SH-SY5Y (cell line): ENCODE measurements around the gene CRTC3.

Experiments
- GATA2 ChIP-seq: IDR thresholded peaks from 2 replicates; pipeline ENCODE4 v1.6.1; 2011; ENCODE audit warnings: mild to moderate bottlenecking, low read depth, low read length
- GATA3 ChIP-seq: IDR thresholded peaks from 2 replicates; pipeline ENCODE4 v1.6.1; 2011; ENCODE audit warnings: low read depth, mild to moderate bottlenecking, low read length, moderate library complexity

DNA sequence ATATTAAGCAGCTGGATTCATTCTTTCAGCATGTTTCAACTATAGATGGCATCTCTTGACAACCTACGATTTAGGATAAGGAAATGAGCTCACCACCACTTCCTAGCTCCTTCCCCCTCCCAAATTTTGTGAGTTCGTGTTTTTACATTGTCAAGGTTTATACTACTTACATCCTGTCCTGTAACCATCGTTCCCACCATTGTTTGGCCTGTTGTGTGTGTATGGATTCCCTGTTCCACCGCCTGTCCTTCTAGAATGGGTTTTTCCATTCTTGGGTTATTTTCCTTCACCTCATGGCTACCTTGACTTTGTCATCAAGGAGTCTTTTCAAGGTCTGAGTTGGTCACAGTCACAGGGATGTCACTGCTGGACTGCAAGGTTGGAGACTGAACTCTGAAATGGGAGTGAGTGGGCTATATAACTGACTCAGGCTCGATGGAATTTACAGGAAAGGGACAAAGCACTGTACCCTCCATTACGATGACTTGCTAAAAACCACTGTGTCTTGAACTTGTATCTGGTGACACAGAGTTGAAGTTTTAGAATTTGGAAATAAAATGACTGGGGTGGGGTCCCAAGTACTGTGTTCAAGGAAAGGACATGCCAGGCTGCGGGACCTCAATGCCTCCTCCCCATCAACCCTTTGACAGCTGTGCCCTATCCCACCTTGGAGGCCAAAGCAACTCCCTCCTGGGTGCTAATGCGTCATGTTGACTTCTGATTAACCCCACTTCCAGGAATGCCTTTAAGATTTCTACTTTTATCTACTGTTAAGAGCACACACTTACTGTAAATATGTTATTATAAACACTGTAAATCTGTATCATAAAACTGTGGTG lies 120.6 kb downstream of the CRTC3 start:
- TF ChIP-seq GATA2 (no peak), GATA3 (no peak)
